H9 (cell line): ENCODE data around the gene ALDH2. TPM values are rescaled to one million over a fixed set of nuclear protein-coding genes. Genes with fewer than 3 reads are reported as not detected.

Source experiments
- DNase-seq: peaks from one replicate; pipeline ENCODE4 v3.0.0-alpha.2; 2017
- H2AFZ ChIP-seq: one replicate; pipeline ENCODE4 v1.6.1; 2013; ENCODE audit warnings: mild to moderate bottlenecking, low read length, control low read depth, moderate library complexity
- H2AK5ac ChIP-seq: 2 replicates; pipeline ENCODE4 v1.6.1; 2013; ENCODE audit warnings: low read length, control low read depth, mixed read lengths; ENCODE audit not compliant: insufficient read length
- H2BK120ac ChIP-seq: one replicate; pipeline ENCODE4 v1.6.1; 2013; ENCODE audit warnings: low read depth, mild to moderate bottlenecking, low read length, control low read depth, inconsistent platforms; ENCODE audit not compliant: poor library complexity, severe bottlenecking
- H2BK12ac ChIP-seq: 2 replicates; pipeline ENCODE4 v1.6.1; 2013; ENCODE audit warnings: low read length, control low read depth, mixed read lengths, low read depth; ENCODE audit not compliant: insufficient read length
- H2BK15ac ChIP-seq: 2 replicates; pipeline ENCODE4 v1.6.1; 2013; ENCODE audit warnings: low read depth, low read length, control low read depth
- H2BK20ac ChIP-seq: one replicate; pipeline ENCODE4 v1.6.1; 2013; ENCODE audit warnings: low read depth, mild to moderate bottlenecking, low read length, control low read depth, inconsistent platforms; ENCODE audit not compliant: poor library complexity, severe bottlenecking
- H2BK5ac ChIP-seq: 2 replicates; pipeline ENCODE4 v1.6.1; 2013; ENCODE audit warnings: low read length, control low read depth, mixed read lengths; ENCODE audit not compliant: insufficient read length
- H3K14ac ChIP-seq: 2 replicates; pipeline ENCODE4 v1.6.1; 2013; ENCODE audit warnings: low read length, control low read depth; ENCODE audit not compliant: insufficient read depth
- H3K18ac ChIP-seq: 2 replicates; pipeline ENCODE4 v1.6.1; 2013; ENCODE audit warnings: low read depth, mild to moderate bottlenecking, mixed read lengths, low read length, control low read depth; ENCODE audit not compliant: insufficient read length
- H3K23ac ChIP-seq: 2 replicates; pipeline ENCODE4 v1.6.1; 2013; ENCODE audit warnings: low read length, control low read depth, mixed read lengths, low read depth; ENCODE audit not compliant: insufficient read length
- H3K23me2 ChIP-seq: 2 replicates; pipeline ENCODE4 v1.6.1; 2013; ENCODE audit warnings: low read depth, mild to moderate bottlenecking, mixed read lengths, low read length, control low read depth; ENCODE audit not compliant: insufficient read length, poor library complexity, severe bottlenecking
- H3K27ac ChIP-seq: 2 replicates; pipeline ENCODE4 v1.5.1; 2013; ENCODE audit warnings: low read length, control low read depth, mixed read lengths, low read depth; ENCODE audit not compliant: insufficient read length
- H3K27me3 ChIP-seq: 2 replicates; pipeline ENCODE4 v1.6.1; 2013; ENCODE audit warnings: low read length, control low read depth, inconsistent platforms; ENCODE audit not compliant: insufficient read depth
- H3K4ac ChIP-seq: 2 replicates; pipeline ENCODE4 v1.6.1; 2013; ENCODE audit warnings: low read depth, mild to moderate bottlenecking, control low read depth, inconsistent platforms, low read length, moderate library complexity
- H3K4me1 ChIP-seq: 2 replicates; pipeline ENCODE4 v1.6.1; 2013; ENCODE audit warnings: low read length, control low read depth, inconsistent platforms; ENCODE audit not compliant: insufficient read depth
- H3K4me2 ChIP-seq: 2 replicates; pipeline ENCODE4 v1.6.1; 2013; ENCODE audit warnings: low read length, control low read depth, mixed read lengths; ENCODE audit not compliant: insufficient read length, insufficient read depth
- H3K56ac ChIP-seq: 2 replicates; pipeline ENCODE4 v1.6.1; 2013; ENCODE audit warnings: low read depth, mild to moderate bottlenecking, mixed read lengths, low read length, control low read depth; ENCODE audit not compliant: insufficient read length
- H3K79me1 ChIP-seq: 2 replicates; pipeline ENCODE4 v1.6.1; 2013; ENCODE audit warnings: low read depth, mild to moderate bottlenecking, moderate library complexity, low read length, control low read depth, inconsistent platforms; ENCODE audit not compliant: insufficient read depth, poor library complexity, severe bottlenecking
- H3K79me2 ChIP-seq: 2 replicates; pipeline ENCODE4 v1.6.1; 2013; ENCODE audit warnings: low read length, control low read depth, inconsistent platforms; ENCODE audit not compliant: insufficient read depth
- H3K9ac ChIP-seq: 2 replicates; pipeline ENCODE4 v1.6.1; 2013; ENCODE audit warnings: low read length, control low read depth, mixed read lengths; ENCODE audit not compliant: insufficient read length; ENCODE audit errors: extremely low read depth
- H3K9me3 ChIP-seq: one replicate; pipeline ENCODE4 v1.6.1; 2013; ENCODE audit warnings: low read depth, low read length, inconsistent platforms; ENCODE audit not compliant: control insufficient read depth
- H3T11ph ChIP-seq: one replicate; pipeline ENCODE4 v1.6.1; 2013; ENCODE audit warnings: mild to moderate bottlenecking, low read length, control low read depth, inconsistent platforms
- H4K20me1 ChIP-seq: one replicate; pipeline ENCODE4 v1.6.1; 2013; ENCODE audit not compliant: control insufficient read depth, insufficient read length, insufficient read depth
- H4K5ac ChIP-seq: 2 replicates; pipeline ENCODE4 v1.6.1; 2013; ENCODE audit warnings: low read depth, mild to moderate bottlenecking, mixed read lengths, low read length, control low read depth; ENCODE audit not compliant: insufficient read length
- H4K8ac ChIP-seq: replicated peaks from 2 replicates; pipeline ENCODE4 v1.6.1; 2013; ENCODE audit warnings: low read length, control low read depth, mixed read lengths, low read depth; ENCODE audit not compliant: insufficient read length
- H4K91ac ChIP-seq: 2 replicates; pipeline ENCODE4 v1.6.1; 2013; ENCODE audit warnings: low read depth, mild to moderate bottlenecking, moderate library complexity, mixed read lengths, low read length, control low read depth; ENCODE audit not compliant: insufficient read length
- H3K27ac Mint-ChIP-seq, 3 experiments: 2 replicates in 2 of 3; 3 replicates in 1 of 3; pipeline ENCODE4 v1.8.0; 2020 to 2021; ENCODE audit warnings: mixed read lengths in 3 of 3, mild to moderate bottlenecking in 1 of 3, moderate library complexity in 1 of 3
- H3K27me3 Mint-ChIP-seq: 2 replicates; pipeline ENCODE4 v1.8.0; 2021; ENCODE audit warnings: low read depth, mild to moderate bottlenecking, moderate library complexity, mixed read lengths
- H3K36me3 Mint-ChIP-seq, 3 experiments: 2 replicates in 2 of 3; 3 replicates in 1 of 3; pipeline ENCODE4 v1.8.0; 2020 to 2021; ENCODE audit warnings: low read depth in 3 of 3, mixed read lengths in 3 of 3; ENCODE audit not compliant: insufficient read depth in 1 of 3
- H3K4me1 Mint-ChIP-seq, 2 experiments: 2 replicates each; pipeline ENCODE4 v1.8.0; 2020; ENCODE audit warnings: mixed read lengths in 2 of 2
- H3K4me3 Mint-ChIP-seq, 2 experiments: 2 replicates in 1 of 2; 3 replicates in 1 of 2; pipeline ENCODE4 v1.8.0; 2020 to 2021; ENCODE audit warnings: mild to moderate bottlenecking in 2 of 2, mixed read lengths in 2 of 2, moderate library complexity in 1 of 2
- H3K9me3 Mint-ChIP-seq, 2 experiments: 2 replicates in 1 of 2; 3 replicates in 1 of 2; pipeline ENCODE4 v1.8.0; 2020; ENCODE audit warnings: mild to moderate bottlenecking in 2 of 2, mixed read lengths in 2 of 2, moderate library complexity in 1 of 2
- WGBS: extraction: QIAGEN DNeasy Blood & Tissue Kit; methylation state at CpG from one replicate; pipeline ENCODE4 v1.1.7; 2013; ENCODE audit warnings: missing lambda C conversion rate, low lambda C conversion rate, mixed read lengths; ENCODE audit not compliant: insufficient read length; ENCODE audit errors: extremely low coverage; 5-methylcytosine and 5-hydroxymethylcytosine counted together
- total RNA-seq: library from RNA; stranded (reverse); gene quantifications from 2 replicates; pipeline ENCODE4 v1.2.1, GENCODE V29; 2021
- TF ChIP-seq, protein P1 (sequence below): fragments of 200-600 bp; sonication (generic); conservative IDR thresholded peaks from 3 replicates; pipeline ENCODE4 v1.8.0; 2021; ENCODE audit warnings: antibody characterized with exemption, mild to moderate bottlenecking

ALDH2 gene
- total RNA-seq, 1 experiment from 2014 or later, result 44.0 TPM

DNA sequence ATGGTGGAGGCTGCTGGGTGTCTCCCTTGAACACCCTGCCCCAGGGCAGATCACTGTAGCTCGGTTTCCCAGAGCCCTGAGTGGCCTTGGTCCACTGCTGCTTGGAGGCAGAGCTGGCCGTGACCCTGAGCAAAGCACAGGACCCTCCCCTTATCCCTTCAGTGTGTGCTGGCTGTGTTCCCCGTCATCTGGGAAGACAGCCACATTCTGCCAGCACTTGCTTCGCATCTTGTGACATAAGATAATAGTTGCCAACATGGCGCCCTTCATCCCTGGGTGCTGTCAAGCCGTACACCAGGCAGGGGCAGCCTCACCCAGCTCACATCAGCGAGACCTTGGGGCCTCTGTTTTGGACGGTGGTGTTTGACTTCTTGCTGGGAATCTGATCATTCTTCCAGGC lies 12.1 kb upstream of the ALDH2 start:
- no peaks in the 10 kb centered on the region for H3K27me3 Mint-ChIP-seq
- H3K27ac ChIP-seq, result no peak overlapping the region
- H3K14ac ChIP-seq, result no peak overlapping the region
- no peak overlapping the region for H3T11ph ChIP-seq
- no peak overlapping the region for H3K27ac Mint-ChIP-seq
- H3K18ac ChIP-seq, result no peak overlapping the region
- no CpG with 5 or more reads among the region's 8 CpGs for WGBS
- H4K20me1 ChIP-seq, result no peaks in the 10 kb centered on the region
- H3K9ac ChIP-seq, result no peak overlapping the region
- H2BK120ac ChIP-seq, result no peak overlapping the region
- H2BK15ac ChIP-seq, result no peak overlapping the region
- H2BK12ac ChIP-seq, result no peak overlapping the region
- H3K23me2 ChIP-seq, result no peaks in the 10 kb centered on the region
- no peaks in the 10 kb centered on the region for H3K27me3 ChIP-seq
- H4K91ac ChIP-seq, result no peak overlapping the region
- H3K4ac ChIP-seq, result no peak overlapping the region
- DNase-seq, result no peak
- TF ChIP-seq, protein P1, sequence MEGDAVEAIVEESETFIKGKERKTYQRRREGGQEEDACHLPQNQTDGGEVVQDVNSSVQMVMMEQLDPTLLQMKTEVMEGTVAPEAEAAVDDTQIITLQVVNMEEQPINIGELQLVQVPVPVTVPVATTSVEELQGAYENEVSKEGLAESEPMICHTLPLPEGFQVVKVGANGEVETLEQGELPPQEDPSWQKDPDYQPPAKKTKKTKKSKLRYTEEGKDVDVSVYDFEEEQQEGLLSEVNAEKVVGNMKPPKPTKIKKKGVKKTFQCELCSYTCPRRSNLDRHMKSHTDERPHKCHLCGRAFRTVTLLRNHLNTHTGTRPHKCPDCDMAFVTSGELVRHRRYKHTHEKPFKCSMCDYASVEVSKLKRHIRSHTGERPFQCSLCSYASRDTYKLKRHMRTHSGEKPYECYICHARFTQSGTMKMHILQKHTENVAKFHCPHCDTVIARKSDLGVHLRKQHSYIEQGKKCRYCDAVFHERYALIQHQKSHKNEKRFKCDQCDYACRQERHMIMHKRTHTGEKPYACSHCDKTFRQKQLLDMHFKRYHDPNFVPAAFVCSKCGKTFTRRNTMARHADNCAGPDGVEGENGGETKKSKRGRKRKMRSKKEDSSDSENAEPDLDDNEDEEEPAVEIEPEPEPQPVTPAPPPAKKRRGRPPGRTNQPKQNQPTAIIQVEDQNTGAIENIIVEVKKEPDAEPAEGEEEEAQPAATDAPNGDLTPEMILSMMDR, result no peak
- no peak overlapping the region for H2BK5ac ChIP-seq
- no peak overlapping the region for H2AK5ac ChIP-seq
- H3K79me2 ChIP-seq, result no peaks in the 10 kb centered on the region
- H3K79me1 ChIP-seq, result no peaks in the 10 kb centered on the region
- H3K23ac ChIP-seq, result no peak overlapping the region
- H3K56ac ChIP-seq, result no peak overlapping the region
- no peaks in the 10 kb centered on the region for H3K4me1 ChIP-seq
- no peak overlapping the region for H4K8ac ChIP-seq
- H2BK20ac ChIP-seq, result no peak overlapping the region
- H3K36me3 Mint-ChIP-seq, result peaks cover 3 to 10% (median 10%) of the 10 kb centered on the region in 3 experiments; a peak in 3 of 7 replicates
- peaks cover 13 to 23% of the 10 kb centered on the region in 2 experiments for H3K4me1 Mint-ChIP-seq
- no peak overlapping the region for H2AFZ ChIP-seq
- no peak overlapping the region for H3K4me3 Mint-ChIP-seq
- H3K9me3 ChIP-seq, result no peaks in the 10 kb centered on the region
- no peak overlapping the region for H3K4me2 ChIP-seq
- H4K5ac ChIP-seq, result no peak overlapping the region
- no peaks in the 10 kb centered on the region for H3K9me3 Mint-ChIP-seq
